NCI-H2029 treated with DMSO at 0.1 percent for 48 hours (cell line): ENCODE measurements around the gene NMUR1.
A peak's percentile ranks its signal among the peaks of the same experiment; 100 is the strongest.
"Not testable (repeated sequence)": the region's sequence is repeated elsewhere in the genome, so short reads cannot be mapped to it uniquely, and the experiment has no call there.

ENCODE experiments used
- DNase-seq: peaks from one replicate; lab custom pipeline; 2025; lab: John Stamatoyannopoulos, UW

Gene NMUR1

GRCh38 chr2:231530099-231531011, at the start of gene NMUR1:
Gene NMUR1, minus strand, starts transcription at chr2:231530445. Its CDS starts 84 bp downstream, at chr2:231530361.
- DNase-seq: no peak

- DNase-seq: no peak
Measured at GRCh38 chr2:231579560-231579959, 49.3 kb upstream of the NMUR1 start.

GRCh38 chr2:231578655-231579054, 48.4 kb upstream of the NMUR1 start:
- DNase-seq: not testable (repeated sequence)

GRCh38 chr2:231576465-231576864, 46.2 kb upstream of the NMUR1 start:
- no peak for DNase-seq

GRCh38 chr2:231575612-231576256, 45.5 kb upstream of the NMUR1 start:
- no peak for DNase-seq

- DNase-seq: no peak
Measured at GRCh38 chr2:231573698-231574421, 43.6 kb upstream of the NMUR1 start.

GRCh38 chr2:231573096-231573495, 42.9 kb upstream of the NMUR1 start:
- no peak for DNase-seq

- no peak for DNase-seq
Measured at GRCh38 chr2:231571661-231572191, 41.5 kb upstream of the NMUR1 start.

- DNase-seq: not testable (repeated sequence)
Measured at GRCh38 chr2:231570915-231571314, 40.7 kb upstream of the NMUR1 start.

- DNase-seq: no peak
Measured at GRCh38 chr2:231568785-231569435, 38.7 kb upstream of the NMUR1 start.

- DNase-seq: no peak
Measured at GRCh38 chr2:231568098-231568784, 38.0 kb upstream of the NMUR1 start.

GRCh38 chr2:231567159-231567558, 36.9 kb upstream of the NMUR1 start:
- DNase-seq: no peak

- DNase-seq: no peak
Measured at GRCh38 chr2:231565887-231566594, 35.8 kb upstream of the NMUR1 start.

GRCh38 chr2:231563378-231563961, 33.2 kb upstream of the NMUR1 start:
- DNase-seq: no peak

- DNase-seq: peak; percentile 21
Measured at GRCh38 chr2:231557571-231558217, 27.4 kb upstream of the NMUR1 start.

- DNase-seq: no peak
Measured at GRCh38 chr2:231556981-231557380, 26.7 kb upstream of the NMUR1 start.

GRCh38 chr2:231556496-231556895, 26.3 kb upstream of the NMUR1 start:
- DNase-seq: not testable (repeated sequence)

GRCh38 chr2:231554748-231555545, 24.7 kb upstream of the NMUR1 start:
- no peak for DNase-seq

- DNase-seq: no peak
Measured at GRCh38 chr2:231554327-231554726, 24.1 kb upstream of the NMUR1 start.
